HCT116 (cell line): ENCODE data around the gene CCR2. TPM values are rescaled to one million over a fixed set of nuclear protein-coding genes. Genes with fewer than 3 reads are reported as not detected.

ENCODE experiments used
- ATAC-seq: fragments of 200-7000 bp; cut with Tn5 transposase; 2 replicates; pipeline ENCODE4 v1.9.1; 2020; ENCODE audit warnings: mild to moderate bottlenecking, moderate library complexity
- BruUV-seq: library from RNA; stranded (reverse); fragments of 400-500 nt; replicated peaks from 2 replicates; lab custom pipeline; 2021; lab: Mats Ljungman, UMichigan
- CTCF ChIA-PET: fragments of 300-600 bp; sonication (Branson Sonifier 250); formaldehyde crosslinking; loops from one replicate; lab custom pipeline; 2021; ENCODE audit warnings: antibody characterized with exemption; lab: Charles Lee
- POLR2A ChIA-PET: fragments of 300-600, 350-600 bp; sonication (Branson Sonifier 250); formaldehyde crosslinking; loops from one replicate; lab custom pipeline; 2021; ENCODE audit warnings: antibody characterized with exemption; lab: Charles Lee
- RAD21 ChIA-PET, 2 experiments: fragments of 300-600 bp; sonication (Branson Sonifier 250); formaldehyde crosslinking; loops; one replicate each; lab custom pipeline; 2023; ENCODE audit warnings: low total read pairs in 2 of 2; ENCODE audit not compliant: uncharacterized antibody in 2 of 2, unreplicated experiment in 2 of 2, low non-redundant PET in 1 of 2; lab: Charles Lee
- DNase-seq: peaks from one replicate; pipeline ENCODE4 v3.0.0-alpha.2; 2010; ENCODE audit warnings: low read depth, low spot score
- H2AFZ ChIP-seq: fragments of 200-600 bp; shearing (Covaris generic), sonication (generic); 2 replicates; pipeline ENCODE4 v1.6.1; 2017; ENCODE audit warnings: low read depth, mixed run types, mixed read lengths, antibody characterized with exemption, low read length; ENCODE audit not compliant: poor library complexity, severe bottlenecking
- H3K27ac ChIP-seq: 2 replicates; pipeline ENCODE4 v1.5.1; 2012; ENCODE audit warnings: low read depth, low read length
- H3K27me3 ChIP-seq: fragments of 200-600 bp; sonication (generic); 2 replicates; pipeline ENCODE4 v1.6.1; 2016; ENCODE audit warnings: mixed run types, low read length, mixed read lengths; ENCODE audit not compliant: insufficient read depth
- H3K36me3 ChIP-seq, 2 experiments: fragments of 200-500 bp in 1 of 2; fragments of 200-600 bp in 1 of 2; sonication (Bioruptor generic) in 1 of 2; sonication (generic) in 1 of 2; 2 replicates each; pipeline versions ENCODE4 v1.5.1 to v1.6.1; 2014 to 2016; ENCODE audit warnings: low read length in 2 of 2, inconsistent platforms in 1 of 2, mixed read lengths in 1 of 2, mixed run types in 1 of 2; ENCODE audit not compliant: insufficient read depth in 2 of 2, control insufficient read depth in 1 of 2
- H3K4me1 ChIP-seq, 2 experiments: fragments of 200-600 bp in 1 of 2; sonication (generic) in 1 of 2; 2 replicates each; pipeline versions ENCODE4 v1.5.1 to v1.6.1; 2012 to 2017; ENCODE audit warnings: low read length in 2 of 2, inconsistent platforms in 1 of 2, mild to moderate bottlenecking in 1 of 2, mixed read lengths in 1 of 2, mixed run types in 1 of 2, moderate library complexity in 1 of 2; ENCODE audit not compliant: insufficient read depth in 2 of 2, control insufficient read depth in 1 of 2
- H3K4me2 ChIP-seq: fragments of 200-600 bp; sonication (generic); 2 replicates; pipeline ENCODE4 v1.6.1; 2017; ENCODE audit warnings: mixed run types, low read length, mixed read lengths
- H3K4me3 ChIP-seq, 2 experiments: fragments of 200-600 bp in 1 of 2; sonication (generic) in 1 of 2; replicated peaks in 1 of 2; 2 replicates each; pipeline ENCODE4 v1.5.1; 2011 to 2016; ENCODE audit warnings: low read length in 2 of 2, control low read depth in 1 of 2, low read depth in 1 of 2, mild to moderate bottlenecking in 1 of 2, mixed read lengths in 1 of 2, mixed run types in 1 of 2
- H3K79me2 ChIP-seq: fragments of 200-600 bp; sonication (generic); 2 replicates; pipeline ENCODE4 v1.6.1; 2017; ENCODE audit warnings: mild to moderate bottlenecking, mixed run types, low read length, moderate library complexity, mixed read lengths; ENCODE audit not compliant: insufficient read depth
- H3K9ac ChIP-seq: fragments of 200-600 bp; sonication (generic); 2 replicates; pipeline ENCODE4 v1.6.1; 2016; ENCODE audit warnings: low read length, mixed read lengths
- H3K9me2 ChIP-seq: fragments of 200-600 bp; sonication (generic), shearing (Covaris generic); 2 replicates; pipeline ENCODE4 v1.6.1; 2017; ENCODE audit warnings: mixed run types, mild to moderate bottlenecking, moderate library complexity; ENCODE audit not compliant: insufficient read depth
- H3K9me3 ChIP-seq, 2 experiments: fragments of 200-500 bp in 1 of 2; fragments of 200-600 bp in 1 of 2; sonication (Bioruptor generic) in 1 of 2; sonication (generic) in 1 of 2; 2 replicates each; pipeline ENCODE4 v1.6.1; 2014 to 2017; ENCODE audit warnings: low read length in 2 of 2, mixed read lengths in 2 of 2, inconsistent platforms in 1 of 2, low read depth in 1 of 2, mild to moderate bottlenecking in 1 of 2, mixed run types in 1 of 2, moderate library complexity in 1 of 2; ENCODE audit not compliant: control insufficient read depth in 1 of 2, insufficient read depth in 1 of 2
- H4K20me1 ChIP-seq: fragments of 200-600 bp; sonication (generic), shearing (Covaris generic); 2 replicates; pipeline ENCODE4 v1.6.1; 2017; ENCODE audit warnings: mixed run types, mild to moderate bottlenecking, moderate library complexity; ENCODE audit not compliant: insufficient read depth
- CBX3 ChIP-seq: IDR thresholded peaks from 2 replicates; pipeline ENCODE4 v1.6.1; 2012; ENCODE audit warnings: low read depth
- CEBPB ChIP-seq: IDR thresholded peaks from 2 replicates; pipeline ENCODE4 v1.6.1; 2012; ENCODE audit warnings: low read depth
- EGR1 ChIP-seq: IDR thresholded peaks from 2 replicates; pipeline ENCODE4 v1.6.1; 2012; ENCODE audit warnings: low read depth
- ELF1 ChIP-seq: IDR thresholded peaks from 2 replicates; pipeline ENCODE4 v1.6.1; 2012; ENCODE audit warnings: low read depth, borderline replicate concordance
- EZH2phosphoT487 ChIP-seq: fragments of 200-600 bp; IDR thresholded peaks from 2 replicates; pipeline ENCODE4 v1.6.1; 2018; ENCODE audit warnings: antibody characterized with exemption, borderline replicate concordance
- FOSL1 ChIP-seq: IDR thresholded peaks from 2 replicates; pipeline ENCODE4 v1.6.1; 2012; ENCODE audit warnings: low read depth
- JUND ChIP-seq: IDR thresholded peaks from 2 replicates; pipeline ENCODE4 v1.6.1; 2012
- POLR2AphosphoS5 ChIP-seq: IDR thresholded peaks from 2 replicates; pipeline ENCODE4 v1.6.1; 2011; ENCODE audit warnings: mild to moderate bottlenecking, low read depth, low read length, moderate library complexity
- RAD21 ChIP-seq: IDR thresholded peaks from 2 replicates; pipeline ENCODE4 v1.6.1; 2012; ENCODE audit warnings: low read depth, mild to moderate bottlenecking
- REST ChIP-seq: IDR thresholded peaks from 2 replicates; pipeline ENCODE4 v1.6.1; 2012; ENCODE audit warnings: low read depth
- SP1 ChIP-seq: IDR thresholded peaks from 2 replicates; pipeline ENCODE4 v1.6.1; 2012; ENCODE audit warnings: low read depth
- SRF ChIP-seq: IDR thresholded peaks from 2 replicates; pipeline ENCODE4 v1.6.1; 2012; ENCODE audit warnings: low read depth
- TCF7L2 ChIP-seq: IDR thresholded peaks from 2 replicates; pipeline ENCODE4 v1.7.0; 2011; ENCODE audit warnings: borderline replicate concordance, inconsistent platforms; ENCODE audit not compliant: insufficient read depth, insufficient read length; ENCODE audit errors: extremely low read depth
- ZBTB33 ChIP-seq: IDR thresholded peaks from 2 replicates; pipeline ENCODE4 v1.6.1; 2011; ENCODE audit warnings: mild to moderate bottlenecking, low read length, moderate library complexity; ENCODE audit not compliant: insufficient replicate concordance; ENCODE audit errors: extremely low read depth
- ZFX ChIP-seq: fragments of 450-650 bp; IDR thresholded peaks from 2 replicates; pipeline ENCODE4 v1.6.1; 2017
- ZNF274 ChIP-seq: fragments of 200-500 bp; sonication (Bioruptor generic); IDR thresholded peaks from 2 replicates; pipeline ENCODE4 v1.6.1; 2014; ENCODE audit warnings: mild to moderate bottlenecking, low read depth, low read length, inconsistent platforms
- intact Hi-C: fragments of 100-400 bp; cut with micrococcal nuclease; formaldehyde crosslinking; loops from 2 replicates; pipeline ENCODE4 v1.10.0; 2022
- total RNA-seq: library from RNA; stranded (reverse); gene quantifications from one replicate; pipeline ENCODE4 v1.2.1, GENCODE V29; 2021; ENCODE audit not compliant: unreplicated experiment
- TF ChIP-seq, protein P1 (sequence below): IDR thresholded peaks from 2 replicates; pipeline ENCODE4 v1.6.1; 2012
- TF ChIP-seq, protein P2 (sequence below), 3 experiments: fragments of 200-600 bp in 1 of 3; sonication (generic) in 1 of 3; IDR thresholded peaks in 2 of 3; conservative IDR thresholded peaks in 1 of 3; 2 replicates each; pipeline ENCODE4 v1.5.1; 2012 to 2017; ENCODE audit warnings: low read depth in 2 of 3, low read length in 2 of 3, antibody characterized with exemption in 1 of 3, borderline replicate concordance in 1 of 3, control low read depth in 1 of 3, mild to moderate bottlenecking in 1 of 3, mixed read lengths in 1 of 3, mixed run types in 1 of 3, moderate library complexity in 1 of 3; ENCODE audit not compliant: insufficient read depth in 1 of 3

CCR2 gene
- total RNA-seq, 1 experiment from 2014 or later: not detected

- H4K20me1 ChIP-seq: no peaks in the 10 kb centered on the region
- H3K79me2 ChIP-seq: no peaks in the 10 kb centered on the region
- DNase-seq: no peak
- no peaks in the 10 kb centered on the region for H3K36me3 ChIP-seq
- H3K27me3 ChIP-seq: peaks cover 44% of the 10 kb centered on the region
- BruUV-seq: no TSS peak
- ChIA-PET POLR2A (no interaction called here), CTCF (interaction anchor here (0.7 to 5.6 kb wide), 10 partner anchors 9 to 431 kb away, joined by 3 to 30 read pairs (median 10); partner anchors contain the start of gene CCR1), RAD21 (interaction anchor here in 1 of 2 experiments (1.6 kb wide), 1 partner anchor 93 kb away, joined by 6 read pairs; no protein-coding TSS in a partner anchor)
- no peak overlapping the region for H3K9ac ChIP-seq
- intact Hi-C loops: loop anchor here (2.0 to 10.0 kb wide), 3 partner anchors 189 to 605 kb away; no protein-coding TSS in a partner anchor
- H3K4me2 ChIP-seq: no peak overlapping the region
- no peak overlapping the region for H2AFZ ChIP-seq
- no peaks in the 10 kb centered on the region for H3K9me2 ChIP-seq
- no peaks in the 10 kb centered on the region for H3K4me1 ChIP-seq
- no peak overlapping the region for H3K4me3 ChIP-seq
- TF ChIP-seq ELF1: no peak
- no peak for TF ChIP-seq JUND
- no peak for TF ChIP-seq ZNF274
- TF ChIP-seq SP1: no peak
- no peak for TF ChIP-seq ZFX
- TF ChIP-seq, protein P1, sequence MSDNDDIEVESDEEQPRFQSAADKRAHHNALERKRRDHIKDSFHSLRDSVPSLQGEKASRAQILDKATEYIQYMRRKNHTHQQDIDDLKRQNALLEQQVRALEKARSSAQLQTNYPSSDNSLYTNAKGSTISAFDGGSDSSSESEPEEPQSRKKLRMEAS: no peak
- TF ChIP-seq CBX3: no peak
- TF ChIP-seq ZBTB33: no peak
- TF ChIP-seq POLR2AphosphoS5: no peak
- TF ChIP-seq CEBPB: no peak
- no peak for TF ChIP-seq EGR1
- TF ChIP-seq, protein P2, sequence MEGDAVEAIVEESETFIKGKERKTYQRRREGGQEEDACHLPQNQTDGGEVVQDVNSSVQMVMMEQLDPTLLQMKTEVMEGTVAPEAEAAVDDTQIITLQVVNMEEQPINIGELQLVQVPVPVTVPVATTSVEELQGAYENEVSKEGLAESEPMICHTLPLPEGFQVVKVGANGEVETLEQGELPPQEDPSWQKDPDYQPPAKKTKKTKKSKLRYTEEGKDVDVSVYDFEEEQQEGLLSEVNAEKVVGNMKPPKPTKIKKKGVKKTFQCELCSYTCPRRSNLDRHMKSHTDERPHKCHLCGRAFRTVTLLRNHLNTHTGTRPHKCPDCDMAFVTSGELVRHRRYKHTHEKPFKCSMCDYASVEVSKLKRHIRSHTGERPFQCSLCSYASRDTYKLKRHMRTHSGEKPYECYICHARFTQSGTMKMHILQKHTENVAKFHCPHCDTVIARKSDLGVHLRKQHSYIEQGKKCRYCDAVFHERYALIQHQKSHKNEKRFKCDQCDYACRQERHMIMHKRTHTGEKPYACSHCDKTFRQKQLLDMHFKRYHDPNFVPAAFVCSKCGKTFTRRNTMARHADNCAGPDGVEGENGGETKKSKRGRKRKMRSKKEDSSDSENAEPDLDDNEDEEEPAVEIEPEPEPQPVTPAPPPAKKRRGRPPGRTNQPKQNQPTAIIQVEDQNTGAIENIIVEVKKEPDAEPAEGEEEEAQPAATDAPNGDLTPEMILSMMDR (IDR thresholded peaks at IDR 0.05 in 2 of 3, conservative IDR thresholded peaks at IDR 0.05 in 1 of 3; ENCODE audit: borderline replicate concordance in 1 of 3, insufficient read depth in 1 of 3, low read depth in 2 of 3, low read length in 2 of 3): no peak
- no peak for TF ChIP-seq EZH2phosphoT487
- no peak for TF ChIP-seq TCF7L2
- TF ChIP-seq FOSL1: no peak
- no peak for TF ChIP-seq SRF
- no peak for TF ChIP-seq REST
- no peak for TF ChIP-seq RAD21
- no peaks in the 10 kb centered on the region for H3K9me3 ChIP-seq
- no peak overlapping the region for H3K27ac ChIP-seq
- no peak for ATAC-seq
Observed at GRCh38 chr3:46369675-46370132, 15.8 kb downstream of the CCR2 start.
